Peyer's patch (tissue), 4 donors: ENCODE data around the gene DND1. TPM values are rescaled to one million over a fixed set of nuclear protein-coding genes. Genes with fewer than 3 reads are reported as not detected.
"Not testable (repeated sequence)": the region's sequence is repeated elsewhere in the genome, so short reads cannot be mapped to it uniquely, and the experiment has no call there.

Experiments used
- DNase-seq, 3 donors: peaks; one replicate each; pipeline ENCODE4 v3.0.0-alpha.2; 2017 to 2019
- H3K27ac ChIP-seq, 4 donors: fragments of 200-600 bp; sonication (generic); one replicate each; pipeline ENCODE4 v1.5.1; 2016 to 2019
- H3K27me3 ChIP-seq, 2 donors: fragments of 200-600 bp; sonication (generic); one replicate each; pipeline ENCODE4 v1.5.1; 2019
- H3K36me3 ChIP-seq, 3 donors: fragments of 200-600 bp; sonication (generic); one replicate each; pipeline ENCODE4 v1.5.1; 2016 to 2019
- H3K4me1 ChIP-seq, 4 donors: fragments of 200-600 bp; sonication (generic); one replicate each; pipeline ENCODE4 v1.5.1; 2016 to 2019
- H3K4me3 ChIP-seq, 4 donors: fragments of 200-600 bp; sonication (generic); 1 replicate in 3 of 4; 2 replicates in 1 of 4; pipeline ENCODE4 v1.5.1; 2016 to 2019; ENCODE audit warnings: mild to moderate bottlenecking in 1 of 4
- H3K9me3 ChIP-seq, 4 donors: fragments of 200-600 bp; sonication (generic); one replicate each; pipeline ENCODE4 v1.5.1; 2016 to 2019; ENCODE audit warnings: mild to moderate bottlenecking in 1 of 4
- POLR2A ChIP-seq, 2 donors: fragments of 450-650 bp; IDR thresholded peaks; one replicate each; pipeline ENCODE4 v1.5.1; 2017; ENCODE audit warnings: antibody characterized with exemption in 2 of 2, mild to moderate bottlenecking in 2 of 2, moderate library complexity in 2 of 2
- total RNA-seq, 4 donors: library from RNA; depleted of rRNA; stranded (reverse); fragments of >200 nt; gene quantifications; one replicate each; pipeline ENCODE4 v1.1.0, GENCODE V29; 2016
- TF ChIP-seq, protein P1 (sequence below), 6 experiments: fragments of 450-650 bp in 4 of 6; fragments of 200-600 bp in 2 of 6; sonication (generic) in 1 of 6; IDR thresholded peaks; one replicate each; pipeline ENCODE4 v1.5.1; 2017 to 2019; ENCODE audit warnings: antibody characterized with exemption in 6 of 6, mild to moderate bottlenecking in 3 of 6, moderate library complexity in 1 of 6

DND1 gene
- total RNA-seq, 4 donors from 2014 or later = 3.7 to 5.0 (median 3.8) TPM; not detected in 1

DNA sequence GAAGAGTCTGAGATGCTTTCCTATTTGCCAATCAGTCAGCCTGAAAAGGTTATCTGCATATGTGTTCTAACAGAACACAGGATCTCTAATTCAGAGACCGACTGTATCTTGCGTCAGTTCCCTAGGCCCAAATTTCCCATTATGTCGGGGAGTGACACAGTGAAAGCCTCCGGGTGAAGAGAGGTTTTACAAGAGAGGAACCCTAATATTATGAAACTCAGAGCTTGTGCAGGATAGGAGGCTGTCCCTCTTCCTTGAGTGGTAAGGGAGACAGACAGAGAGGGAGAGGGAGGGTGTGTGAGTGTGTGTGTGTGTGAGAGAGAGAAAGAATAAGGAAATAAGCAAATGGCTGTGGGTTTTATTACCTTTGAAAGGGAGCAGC is 42.3 kb downstream of the DND1 start:
- H3K36me3 ChIP-seq = no peaks in the 10 kb centered on the region
- peak overlapping the region in 2 of 4 donors; percentile 9 to 69 for H3K27ac ChIP-seq
- peak overlapping the region in 1 of 4 donors; percentile 64 for H3K4me3 ChIP-seq
- no peaks in the 10 kb centered on the region for H3K27me3 ChIP-seq
- TF ChIP-seq, protein P1, sequence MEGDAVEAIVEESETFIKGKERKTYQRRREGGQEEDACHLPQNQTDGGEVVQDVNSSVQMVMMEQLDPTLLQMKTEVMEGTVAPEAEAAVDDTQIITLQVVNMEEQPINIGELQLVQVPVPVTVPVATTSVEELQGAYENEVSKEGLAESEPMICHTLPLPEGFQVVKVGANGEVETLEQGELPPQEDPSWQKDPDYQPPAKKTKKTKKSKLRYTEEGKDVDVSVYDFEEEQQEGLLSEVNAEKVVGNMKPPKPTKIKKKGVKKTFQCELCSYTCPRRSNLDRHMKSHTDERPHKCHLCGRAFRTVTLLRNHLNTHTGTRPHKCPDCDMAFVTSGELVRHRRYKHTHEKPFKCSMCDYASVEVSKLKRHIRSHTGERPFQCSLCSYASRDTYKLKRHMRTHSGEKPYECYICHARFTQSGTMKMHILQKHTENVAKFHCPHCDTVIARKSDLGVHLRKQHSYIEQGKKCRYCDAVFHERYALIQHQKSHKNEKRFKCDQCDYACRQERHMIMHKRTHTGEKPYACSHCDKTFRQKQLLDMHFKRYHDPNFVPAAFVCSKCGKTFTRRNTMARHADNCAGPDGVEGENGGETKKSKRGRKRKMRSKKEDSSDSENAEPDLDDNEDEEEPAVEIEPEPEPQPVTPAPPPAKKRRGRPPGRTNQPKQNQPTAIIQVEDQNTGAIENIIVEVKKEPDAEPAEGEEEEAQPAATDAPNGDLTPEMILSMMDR (IDR thresholded peaks at IDR 0.05) = no peak
- no peak for TF ChIP-seq POLR2A (IDR thresholded peaks at IDR 0.05)
- no peak for DNase-seq
- H3K9me3 ChIP-seq = no peaks in the 10 kb centered on the region
- H3K4me1 ChIP-seq = peaks cover 0 to 15% (median 4%) of the 10 kb centered on the region in 4 donors

DNA sequence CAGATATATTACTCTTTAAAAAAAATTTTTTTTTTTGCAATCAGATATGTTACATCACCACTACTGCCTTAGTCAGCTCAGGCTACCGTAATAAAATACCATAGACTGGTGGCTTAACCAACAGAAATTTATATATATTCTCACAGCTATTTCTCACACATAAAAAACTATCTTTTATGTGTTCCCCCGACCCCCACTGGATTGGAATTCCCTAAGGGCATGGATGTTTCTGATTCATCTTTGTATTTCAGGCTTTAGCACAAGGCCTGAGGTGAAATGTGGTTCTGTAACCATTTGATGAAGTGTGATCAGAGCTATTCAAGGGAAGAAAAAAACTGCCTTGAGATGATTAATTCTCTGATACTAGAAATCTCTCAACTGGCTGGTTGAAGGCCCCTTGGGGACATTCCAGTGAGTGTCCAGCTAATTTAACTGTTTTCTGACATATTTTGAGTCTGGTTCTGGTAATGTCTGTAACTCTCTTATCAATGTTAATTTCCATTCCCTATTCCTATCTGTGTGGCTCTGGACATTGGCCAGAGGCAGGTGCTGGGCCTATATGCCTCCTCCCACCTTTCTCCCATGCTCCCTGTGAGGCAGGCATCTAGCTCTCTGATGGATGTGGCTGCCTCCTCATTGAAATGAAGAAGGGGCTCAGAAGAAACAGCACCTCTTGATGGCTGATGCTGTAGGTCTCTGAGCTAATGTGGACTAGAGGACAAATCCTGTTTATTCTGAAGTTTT is 42.9 kb downstream of the DND1 start:
- no peaks in the 10 kb centered on the region for H3K27me3 ChIP-seq
- H3K4me3 ChIP-seq = peak overlapping the region in 2 of 4 donors; percentile 20 to 64
- no peaks in the 10 kb centered on the region for H3K36me3 ChIP-seq
- H3K27ac ChIP-seq = peak overlapping the region in 1 of 4 donors; percentile 9
- peaks cover 0 to 15% (median 4%) of the 10 kb centered on the region in 4 donors for H3K4me1 ChIP-seq
- DNase-seq = no peak
- no peaks in the 10 kb centered on the region for H3K9me3 ChIP-seq
- TF ChIP-seq, protein P1 (IDR thresholded peaks at IDR 0.05) = no peak
- TF ChIP-seq POLR2A (IDR thresholded peaks at IDR 0.05) = no peak

DNA sequence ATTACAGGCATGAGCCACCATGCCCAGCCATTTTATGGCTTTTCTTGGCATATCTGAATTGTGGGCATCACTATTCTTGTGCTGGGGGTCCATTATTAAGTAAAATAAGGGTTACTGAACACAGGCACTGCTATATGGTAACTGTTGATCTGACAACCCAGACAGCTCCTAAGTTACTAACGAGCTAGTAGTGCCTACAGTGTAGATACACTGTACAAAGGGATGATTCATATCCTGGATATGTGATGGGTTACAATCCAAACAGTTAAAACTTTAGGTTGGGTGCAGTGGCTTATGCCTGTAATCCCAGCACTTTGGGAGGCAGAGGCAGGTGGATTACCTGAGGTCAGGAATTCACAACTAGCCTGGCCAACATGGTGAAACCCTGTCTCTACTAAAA is 44.7 kb downstream of the DND1 start:
- TF ChIP-seq, protein P1 (IDR thresholded peaks at IDR 0.05) = no peak
- TF ChIP-seq POLR2A (IDR thresholded peaks at IDR 0.05) = no peak
- no peaks in the 10 kb centered on the region for H3K36me3 ChIP-seq
- no peaks in the 10 kb centered on the region for H3K27me3 ChIP-seq
- no peaks in the 10 kb centered on the region for H3K9me3 ChIP-seq
- no peak for DNase-seq
- no peak overlapping the region for H3K27ac ChIP-seq
- no peak overlapping the region for H3K4me3 ChIP-seq
- H3K4me1 ChIP-seq = peaks cover 0 to 15% (median 4%) of the 10 kb centered on the region in 4 donors

DNA sequence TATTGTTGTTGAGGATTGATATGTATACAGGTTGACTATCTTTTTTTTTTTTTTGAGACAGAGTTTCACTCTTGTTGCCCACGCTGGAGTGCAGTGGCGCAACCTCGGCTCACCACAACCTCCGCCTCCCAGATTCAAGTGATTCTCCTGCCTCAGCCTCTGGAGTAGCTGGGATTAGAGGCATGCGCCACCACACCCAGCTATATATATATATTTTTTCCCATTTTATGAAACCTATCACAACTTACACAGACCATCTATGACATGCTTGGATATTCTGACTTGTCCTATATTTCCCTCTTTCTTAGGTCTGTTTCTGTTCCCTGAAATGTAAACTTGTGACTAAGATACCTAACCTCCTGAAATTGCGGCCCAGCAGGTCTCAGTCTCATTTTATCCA is 45.4 kb downstream of the DND1 start:
- Histone ChIP-seq H3K4me3 (no peak overlapping the region), H3K4me1 (peaks cover 0 to 10% (median 4%) of the 10 kb centered on the region in 4 donors), H3K9me3 (no peaks in the 10 kb centered on the region), H3K27ac (no peak overlapping the region), H3K36me3 (no peaks in the 10 kb centered on the region), H3K27me3 (no peaks in the 10 kb centered on the region)
- TF ChIP-seq, protein P1 (IDR thresholded peaks at IDR 0.05) = no peak
- TF ChIP-seq POLR2A (IDR thresholded peaks at IDR 0.05) = no peak
- no peak for DNase-seq

DNA sequence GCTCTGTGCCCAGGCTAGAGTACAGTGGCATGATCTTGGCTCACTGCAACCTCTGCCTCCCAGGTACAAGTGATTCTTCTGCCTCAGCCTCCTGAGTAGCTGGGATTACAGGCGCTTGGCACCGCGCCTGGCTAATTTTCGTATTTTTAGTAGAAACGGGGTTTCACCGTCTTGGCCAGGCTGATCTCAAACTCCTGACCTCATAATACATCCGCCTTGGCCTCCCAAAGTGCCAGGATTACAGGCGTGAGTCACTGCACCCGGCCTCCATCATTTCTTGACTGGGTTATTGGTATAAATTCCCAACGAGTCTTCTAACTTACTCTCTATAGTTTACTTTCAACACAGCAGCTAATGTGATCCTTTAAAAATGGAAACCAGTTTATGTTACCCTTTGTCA is 48.5 kb downstream of the DND1 start:
- not testable (repeated sequence) for DNase-seq, H3K36me3 ChIP-seq, H3K9me3 ChIP-seq, H3K27me3 ChIP-seq, H3K27ac ChIP-seq, H3K4me1 ChIP-seq, H3K4me3 ChIP-seq

DNA sequence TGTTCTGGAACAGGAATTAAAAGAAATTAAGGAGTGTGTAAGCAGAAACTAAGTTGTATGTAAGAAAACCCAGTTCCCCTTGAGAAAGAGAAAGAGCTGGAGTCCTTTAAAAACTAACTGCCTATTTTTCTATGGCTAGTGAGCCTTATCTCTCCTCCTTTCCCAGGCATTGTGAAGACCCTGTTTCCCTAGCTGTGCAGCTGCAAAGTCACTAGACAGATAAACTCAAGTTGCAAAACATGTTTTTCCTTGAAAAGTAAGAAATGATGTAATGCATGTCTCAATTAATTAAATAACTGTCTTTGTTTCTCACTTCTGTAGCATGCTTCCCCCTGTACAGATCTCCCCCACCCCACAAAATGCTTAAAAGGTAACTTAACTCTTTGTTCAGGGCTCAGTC is 50.3 kb downstream of the DND1 start:
- not testable (repeated sequence) for DNase-seq, H3K4me3 ChIP-seq, H3K4me1 ChIP-seq, H3K36me3 ChIP-seq, H3K27ac ChIP-seq, H3K27me3 ChIP-seq, H3K9me3 ChIP-seq

DNA sequence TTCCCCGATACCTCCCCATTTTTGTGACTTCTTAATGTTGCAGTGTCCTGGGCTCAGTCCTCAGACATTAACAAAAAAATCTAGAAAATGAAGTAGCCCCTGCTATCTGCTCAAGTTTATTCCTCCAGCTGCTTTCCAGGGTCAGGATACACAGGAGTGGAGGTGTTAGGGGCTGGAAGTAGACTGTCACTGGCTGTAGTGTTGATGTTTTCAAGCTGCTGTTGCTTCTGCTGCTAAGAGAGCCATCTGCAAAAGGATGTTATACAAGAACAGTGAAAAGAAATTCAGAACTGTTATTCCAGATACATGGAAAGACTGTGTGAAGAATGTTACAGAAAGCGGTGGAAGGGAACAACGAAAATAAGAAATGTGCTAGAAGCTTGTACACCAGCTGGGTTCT is 51.1 kb downstream of the DND1 start:
- TF ChIP-seq, protein P1 (IDR thresholded peaks at IDR 0.05) = no peak
- no peak for TF ChIP-seq POLR2A (IDR thresholded peaks at IDR 0.05)
- Histone ChIP-seq H3K9me3 (no peaks in the 10 kb centered on the region), H3K36me3 (no peaks in the 10 kb centered on the region), H3K4me3 (no peak overlapping the region), H3K27me3 (no peaks in the 10 kb centered on the region), H3K4me1 (no peaks in the 10 kb centered on the region), H3K27ac (no peak overlapping the region)
- no peak for DNase-seq
